GM23248 (cell line): ENCODE data around the gene FRY.

Experiments
- EZH2 ChIP-seq: fragments of 200-600 bp; sonication (generic); IDR thresholded peaks from 2 replicates; pipeline ENCODE4 v1.6.1; 2018; ENCODE audit warnings: antibody characterized with exemption, mild to moderate bottlenecking; ENCODE audit not compliant: insufficient read depth, poor library complexity, severe bottlenecking
- EZH2phosphoT487 ChIP-seq: fragments of 200-600 bp; sonication (generic); IDR thresholded peaks from 2 replicates; pipeline ENCODE4 v1.6.1; 2018; ENCODE audit warnings: antibody characterized with exemption, moderate library complexity, mild to moderate bottlenecking, low read depth; ENCODE audit not compliant: insufficient read depth

DNA sequence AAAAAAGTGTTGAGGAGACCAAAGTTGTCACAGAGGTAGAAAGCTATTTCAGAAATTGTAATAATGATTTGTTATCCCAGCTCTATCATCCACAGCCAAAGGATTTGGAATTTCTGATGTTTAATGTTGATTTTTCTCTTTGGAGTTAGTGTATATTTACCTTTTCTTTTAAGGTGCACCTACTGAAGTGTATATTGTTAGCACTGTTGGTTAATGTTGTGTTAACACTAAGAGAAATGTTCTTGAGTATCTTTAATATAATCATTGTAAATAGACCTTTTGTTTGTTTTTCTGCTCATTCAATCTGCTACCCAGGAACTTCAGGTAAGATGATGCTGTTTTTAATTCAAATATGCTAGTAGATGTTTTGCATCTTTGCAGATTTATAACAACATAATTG is 226.1 kb downstream of the FRY start:
- TF ChIP-seq EZH2phosphoT487: no peak
- TF ChIP-seq EZH2: no peak
